Sigmoid colon (tissue), 7 donors: ENCODE data around the gene ZAR1L. TPM values are rescaled to one million over a fixed set of nuclear protein-coding genes. Genes with fewer than 3 reads are reported as not detected.
A peak's percentile ranks its signal among the peaks of the same experiment; 100 is the strongest.

Experiments
- DNase-seq: peaks from one replicate; pipeline ENCODE4 v3.0.0-alpha.2; 2019
- H3K27ac ChIP-seq, 4 donors: fragments of 200-600 bp; sonication (generic); one replicate each; pipeline ENCODE4 v1.5.1; 2016 to 2019; ENCODE audit warnings: mild to moderate bottlenecking in 1 of 4
- H3K27me3 ChIP-seq, 3 donors: fragments of 200-600 bp; sonication (generic); one replicate each; pipeline ENCODE4 v1.5.1; 2019; ENCODE audit warnings: mild to moderate bottlenecking in 1 of 3
- H3K36me3 ChIP-seq, 4 donors: fragments of 200-600 bp; sonication (generic); one replicate each; pipeline ENCODE4 v1.5.1; 2016 to 2019
- H3K4me1 ChIP-seq, 4 donors: fragments of 200-600 bp; sonication (generic); one replicate each; pipeline ENCODE4 v1.5.1; 2017 to 2019
- H3K4me3 ChIP-seq, 4 donors: fragments of 200-600 bp; sonication (generic); one replicate each; pipeline ENCODE4 v1.5.1; 2017 to 2019; ENCODE audit warnings: mild to moderate bottlenecking in 2 of 4, moderate library complexity in 1 of 4
- H3K9me3 ChIP-seq, 4 donors: fragments of 200-600 bp in 3 of 4; sonication (generic) in 3 of 4; one replicate each; pipeline versions ENCODE4 v1.5.1 to v1.6.1; 2013 to 2019
- EP300 ChIP-seq, 4 donors: sonication (generic); formaldehyde crosslinking; IDR thresholded peaks; one replicate each; pipeline ENCODE4 v1.6.1; 2017; ENCODE audit warnings: antibody characterized with exemption in 4 of 4
- POLR2A ChIP-seq, 2 donors: fragments of 450-650 bp; IDR thresholded peaks; one replicate each; pipeline ENCODE4 v1.6.1; 2016; ENCODE audit warnings: antibody characterized with exemption in 2 of 2, mild to moderate bottlenecking in 2 of 2, moderate library complexity in 2 of 2
- POLR2AphosphoS5 ChIP-seq, 4 donors: sonication (generic); formaldehyde crosslinking; IDR thresholded peaks; one replicate each; pipeline ENCODE4 v1.6.1; 2017; ENCODE audit warnings: antibody characterized with exemption in 4 of 4
- WGBS, 2 donors: extraction: QIAGEN DNeasy Blood & Tissue Kit; methylation state at CpG; one replicate each; pipeline ENCODE4 v1.1.7; 2013; 5-methylcytosine and 5-hydroxymethylcytosine counted together
- intact Hi-C: fragments of 100-400 bp; cut with DNase I; formaldehyde crosslinking; loops from one replicate; pipeline ENCODE4 v1.15.1; 2023
- polyA plus RNA-seq, 3 donors: library from polyadenylated mRNA; stranded (reverse); fragments of 200-250 nt; gene quantifications; one replicate each; pipeline ENCODE4 v1.2.3, GENCODE V29; 2013
- total RNA-seq, 4 donors: library from RNA; depleted of rRNA; stranded (reverse); fragments of >200 nt; gene quantifications; one replicate each; pipeline ENCODE4 v1.1.0, GENCODE V29; 2016
- TF ChIP-seq, protein P1 (sequence below), 4 experiments: fragments of 450-650 bp in 3 of 4; fragments of 200-600 bp in 1 of 4; IDR thresholded peaks; one replicate each; pipeline ENCODE4 v1.5.1; 2016 to 2019; ENCODE audit warnings: antibody characterized with exemption in 4 of 4, mild to moderate bottlenecking in 3 of 4, moderate library complexity in 2 of 4
- donor health status: healthy with polysubstance abuse.
- donor health status: Bipolar disorder and iron deficiency.
- donor health status: healthy.

Gene ZAR1L
- total and polyA plus RNA-seq, 7 donors: not detected

GRCh38 chr13:32311188-32311897 lies 3.8 kb downstream of the ZAR1L start:
- no peaks in the 10 kb centered on the region for H3K27me3 ChIP-seq
- no peaks in the 10 kb centered on the region for H3K36me3 ChIP-seq
- peaks cover 0 to 21% (median 15%) of the 10 kb centered on the region in 4 donors for H3K4me1 ChIP-seq
- no peak for TF ChIP-seq POLR2AphosphoS5 (IDR thresholded peaks at IDR 0.05)
- TF ChIP-seq POLR2A (IDR thresholded peaks at IDR 0.05): no peak
- TF ChIP-seq, protein P1, sequence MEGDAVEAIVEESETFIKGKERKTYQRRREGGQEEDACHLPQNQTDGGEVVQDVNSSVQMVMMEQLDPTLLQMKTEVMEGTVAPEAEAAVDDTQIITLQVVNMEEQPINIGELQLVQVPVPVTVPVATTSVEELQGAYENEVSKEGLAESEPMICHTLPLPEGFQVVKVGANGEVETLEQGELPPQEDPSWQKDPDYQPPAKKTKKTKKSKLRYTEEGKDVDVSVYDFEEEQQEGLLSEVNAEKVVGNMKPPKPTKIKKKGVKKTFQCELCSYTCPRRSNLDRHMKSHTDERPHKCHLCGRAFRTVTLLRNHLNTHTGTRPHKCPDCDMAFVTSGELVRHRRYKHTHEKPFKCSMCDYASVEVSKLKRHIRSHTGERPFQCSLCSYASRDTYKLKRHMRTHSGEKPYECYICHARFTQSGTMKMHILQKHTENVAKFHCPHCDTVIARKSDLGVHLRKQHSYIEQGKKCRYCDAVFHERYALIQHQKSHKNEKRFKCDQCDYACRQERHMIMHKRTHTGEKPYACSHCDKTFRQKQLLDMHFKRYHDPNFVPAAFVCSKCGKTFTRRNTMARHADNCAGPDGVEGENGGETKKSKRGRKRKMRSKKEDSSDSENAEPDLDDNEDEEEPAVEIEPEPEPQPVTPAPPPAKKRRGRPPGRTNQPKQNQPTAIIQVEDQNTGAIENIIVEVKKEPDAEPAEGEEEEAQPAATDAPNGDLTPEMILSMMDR (IDR thresholded peaks at IDR 0.05): no peak
- no peak overlapping the region for H3K4me3 ChIP-seq
- H3K27ac ChIP-seq: no peak overlapping the region
- peak; percentile 60 for DNase-seq
- intact Hi-C loops: loop anchor here (2.0 kb wide), 2 partner anchors 65 to 401 kb away; no protein-coding TSS in a partner anchor
- 92 to 93% methylated on average over 36 of the region's 36 CpGs for WGBS, 2 donors
- no peaks in the 10 kb centered on the region for H3K9me3 ChIP-seq

GRCh38 chr13:32310134-32310706 lies 4.9 kb downstream of the ZAR1L start:
- peaks cover 0 to 15% (median 15%) of the 10 kb centered on the region in 4 donors for H3K4me1 ChIP-seq
- WGBS, 2 donors: 46 to 50% methylated on average over 12 of the region's 12 CpGs
- TF ChIP-seq EP300 (IDR thresholded peaks at IDR 0.05): no peak
- no peak for TF ChIP-seq POLR2AphosphoS5 (IDR thresholded peaks at IDR 0.05)
- TF ChIP-seq, protein P1 (IDR thresholded peaks at IDR 0.05): peak; percentile 54 to 71 (median 70)
- no peak for DNase-seq
- H3K4me3 ChIP-seq: peak overlapping the region; percentile 2 to 33 (median 24)
- intact Hi-C loops: loop anchor here (1.0 to 2.0 kb wide), 3 partner anchors 63 to 399 kb away; no protein-coding TSS in a partner anchor
- H3K27ac ChIP-seq: peak overlapping the region; percentile 54 to 64 (median 62)
- no peaks in the 10 kb centered on the region for H3K9me3 ChIP-seq
- no peaks in the 10 kb centered on the region for H3K27me3 ChIP-seq
- H3K36me3 ChIP-seq: no peaks in the 10 kb centered on the region

GRCh38 chr13:32309312-32310133 lies 5.6 kb downstream of the ZAR1L start:
- Histone ChIP-seq H3K9me3 (no peaks in the 10 kb centered on the region), H3K4me1 (peaks cover 0 to 10% (median 9%) of the 10 kb centered on the region in 4 donors), H3K27me3 (no peaks in the 10 kb centered on the region), H3K36me3 (no peaks in the 10 kb centered on the region), H3K27ac (peak overlapping the region; percentile 54 to 64 (median 62)), H3K4me3 (peak overlapping the region; percentile 2 to 33 (median 24))
- intact Hi-C loops: loop anchor here (1.0 to 2.0 kb wide), 3 partner anchors 63 to 399 kb away; no protein-coding TSS in a partner anchor
- 35 to 41% methylated on average over 10 of the region's 10 CpGs for WGBS, 2 donors
- no peak for DNase-seq
- TF ChIP-seq EP300 (IDR thresholded peaks at IDR 0.05) (no peak), POLR2A (IDR thresholded peaks at IDR 0.05) (no peak), POLR2AphosphoS5 (IDR thresholded peaks at IDR 0.05) (no peak)
- TF ChIP-seq, protein P1 (IDR thresholded peaks at IDR 0.05): no peak

GRCh38 chr13:32305646-32306045 lies 9.5 kb downstream of the ZAR1L start:
- Histone ChIP-seq H3K4me1 (peaks cover 0 to 10% (median 9%) of the 10 kb centered on the region in 4 donors), H3K4me3 (no peak overlapping the region), H3K27me3 (no peaks in the 10 kb centered on the region), H3K27ac (no peak overlapping the region), H3K36me3 (no peaks in the 10 kb centered on the region), H3K9me3 (no peaks in the 10 kb centered on the region)
- no peak for DNase-seq
- intact Hi-C loops: no loop called here
- no peak for TF ChIP-seq POLR2AphosphoS5 (IDR thresholded peaks at IDR 0.05)
- TF ChIP-seq, protein P1 (IDR thresholded peaks at IDR 0.05): no peak
